A549 (cell line): ENCODE measurements around the gene MRPS6.

Source experiments
- JUN ChIP-seq, 2 experiments: fragments of >200 bp; sonication (Bioruptor Twin); formaldehyde crosslinking; IDR thresholded peaks; 2 replicates in 1 of 2; 3 replicates in 1 of 2; pipeline ENCODE4 v1.6.1; 2016 to 2017
- KDM5A ChIP-seq: fragments of 200-600 bp; sonication (generic); IDR thresholded peaks from 2 replicates; pipeline ENCODE4 v1.6.1; 2016; ENCODE audit warnings: antibody characterized with exemption, mild to moderate bottlenecking
- MAZ ChIP-seq: fragments of 150-350 bp; IDR thresholded peaks from 2 replicates; pipeline ENCODE4 v1.6.1; 2014; ENCODE audit warnings: antibody characterized with exemption, low read depth, low read length, borderline replicate concordance
- POLR2A ChIP-seq: IDR thresholded peaks from 2 replicates; pipeline ENCODE4 v1.6.1; 2012; ENCODE audit warnings: mild to moderate bottlenecking, low read length
- ZC3H11A ChIP-seq: fragments of 450-650 bp; IDR thresholded peaks from 2 replicates; pipeline ENCODE4 v1.6.1; 2014; ENCODE audit warnings: antibody characterized with exemption, mild to moderate bottlenecking
- ZFP36 ChIP-seq: fragments of 450-650 bp; IDR thresholded peaks from 2 replicates; pipeline ENCODE4 v1.6.1; 2014; ENCODE audit warnings: borderline replicate concordance; ENCODE audit not compliant: partially characterized antibody
- TF ChIP-seq, protein P1 (sequence below): fragments of >200 bp; sonication (Bioruptor Twin); formaldehyde crosslinking; IDR thresholded peaks from 3 replicates; pipeline ENCODE4 v1.5.1; 2016
- TF ChIP-seq, protein P2 (sequence below): fragments of 200-600 bp; sonication (generic); IDR thresholded peaks from 2 replicates; pipeline ENCODE4 v1.6.1; 2016; ENCODE audit warnings: antibody characterized with exemption, mild to moderate bottlenecking, moderate library complexity
- TF ChIP-seq, protein P3 (sequence below): fragments of 150-350 bp; IDR thresholded peaks from 2 replicates; pipeline ENCODE4 v1.6.1; 2014; ENCODE audit warnings: low read depth, mild to moderate bottlenecking, low read length
- TF ChIP-seq, protein P4 (sequence below): fragments of 250-450 bp; sonication (Bioruptor Pico); IDR thresholded peaks from 2 replicates; pipeline ENCODE4 v1.5.0; 2021; ENCODE audit warnings: mild to moderate bottlenecking, moderate library complexity, borderline replicate concordance

DNA sequence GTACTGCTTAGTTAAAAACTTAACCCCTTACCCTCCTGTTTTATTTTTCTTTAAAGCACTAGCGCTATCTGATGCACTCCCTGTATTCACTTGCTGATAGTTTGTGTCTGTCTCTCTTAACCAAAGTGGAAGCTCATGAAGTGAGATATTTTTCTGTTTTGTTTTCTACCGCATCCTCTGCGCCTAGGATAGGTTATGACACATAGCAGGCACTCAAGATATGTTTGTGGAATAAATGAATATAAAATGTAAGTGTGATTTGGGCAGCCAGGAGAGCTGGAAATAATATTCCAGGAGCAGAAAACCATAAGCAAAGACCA is 49.0 kb upstream of the MRPS6 start:
- TF ChIP-seq JUN (IDR thresholded peaks at IDR 0.05) (no peak), ZFP36 (no peak), ZC3H11A (no peak), MAZ (no peak), KDM5A (no peak), POLR2A (no peak)
- TF ChIP-seq, protein P1, sequence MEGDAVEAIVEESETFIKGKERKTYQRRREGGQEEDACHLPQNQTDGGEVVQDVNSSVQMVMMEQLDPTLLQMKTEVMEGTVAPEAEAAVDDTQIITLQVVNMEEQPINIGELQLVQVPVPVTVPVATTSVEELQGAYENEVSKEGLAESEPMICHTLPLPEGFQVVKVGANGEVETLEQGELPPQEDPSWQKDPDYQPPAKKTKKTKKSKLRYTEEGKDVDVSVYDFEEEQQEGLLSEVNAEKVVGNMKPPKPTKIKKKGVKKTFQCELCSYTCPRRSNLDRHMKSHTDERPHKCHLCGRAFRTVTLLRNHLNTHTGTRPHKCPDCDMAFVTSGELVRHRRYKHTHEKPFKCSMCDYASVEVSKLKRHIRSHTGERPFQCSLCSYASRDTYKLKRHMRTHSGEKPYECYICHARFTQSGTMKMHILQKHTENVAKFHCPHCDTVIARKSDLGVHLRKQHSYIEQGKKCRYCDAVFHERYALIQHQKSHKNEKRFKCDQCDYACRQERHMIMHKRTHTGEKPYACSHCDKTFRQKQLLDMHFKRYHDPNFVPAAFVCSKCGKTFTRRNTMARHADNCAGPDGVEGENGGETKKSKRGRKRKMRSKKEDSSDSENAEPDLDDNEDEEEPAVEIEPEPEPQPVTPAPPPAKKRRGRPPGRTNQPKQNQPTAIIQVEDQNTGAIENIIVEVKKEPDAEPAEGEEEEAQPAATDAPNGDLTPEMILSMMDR: no peak
- TF ChIP-seq, protein P2, sequence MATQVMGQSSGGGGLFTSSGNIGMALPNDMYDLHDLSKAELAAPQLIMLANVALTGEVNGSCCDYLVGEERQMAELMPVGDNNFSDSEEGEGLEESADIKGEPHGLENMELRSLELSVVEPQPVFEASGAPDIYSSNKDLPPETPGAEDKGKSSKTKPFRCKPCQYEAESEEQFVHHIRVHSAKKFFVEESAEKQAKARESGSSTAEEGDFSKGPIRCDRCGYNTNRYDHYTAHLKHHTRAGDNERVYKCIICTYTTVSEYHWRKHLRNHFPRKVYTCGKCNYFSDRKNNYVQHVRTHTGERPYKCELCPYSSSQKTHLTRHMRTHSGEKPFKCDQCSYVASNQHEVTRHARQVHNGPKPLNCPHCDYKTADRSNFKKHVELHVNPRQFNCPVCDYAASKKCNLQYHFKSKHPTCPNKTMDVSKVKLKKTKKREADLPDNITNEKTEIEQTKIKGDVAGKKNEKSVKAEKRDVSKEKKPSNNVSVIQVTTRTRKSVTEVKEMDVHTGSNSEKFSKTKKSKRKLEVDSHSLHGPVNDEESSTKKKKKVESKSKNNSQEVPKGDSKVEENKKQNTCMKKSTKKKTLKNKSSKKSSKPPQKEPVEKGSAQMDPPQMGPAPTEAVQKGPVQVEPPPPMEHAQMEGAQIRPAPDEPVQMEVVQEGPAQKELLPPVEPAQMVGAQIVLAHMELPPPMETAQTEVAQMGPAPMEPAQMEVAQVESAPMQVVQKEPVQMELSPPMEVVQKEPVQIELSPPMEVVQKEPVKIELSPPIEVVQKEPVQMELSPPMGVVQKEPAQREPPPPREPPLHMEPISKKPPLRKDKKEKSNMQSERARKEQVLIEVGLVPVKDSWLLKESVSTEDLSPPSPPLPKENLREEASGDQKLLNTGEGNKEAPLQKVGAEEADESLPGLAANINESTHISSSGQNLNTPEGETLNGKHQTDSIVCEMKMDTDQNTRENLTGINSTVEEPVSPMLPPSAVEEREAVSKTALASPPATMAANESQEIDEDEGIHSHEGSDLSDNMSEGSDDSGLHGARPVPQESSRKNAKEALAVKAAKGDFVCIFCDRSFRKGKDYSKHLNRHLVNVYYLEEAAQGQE: no peak
- TF ChIP-seq, protein P3, sequence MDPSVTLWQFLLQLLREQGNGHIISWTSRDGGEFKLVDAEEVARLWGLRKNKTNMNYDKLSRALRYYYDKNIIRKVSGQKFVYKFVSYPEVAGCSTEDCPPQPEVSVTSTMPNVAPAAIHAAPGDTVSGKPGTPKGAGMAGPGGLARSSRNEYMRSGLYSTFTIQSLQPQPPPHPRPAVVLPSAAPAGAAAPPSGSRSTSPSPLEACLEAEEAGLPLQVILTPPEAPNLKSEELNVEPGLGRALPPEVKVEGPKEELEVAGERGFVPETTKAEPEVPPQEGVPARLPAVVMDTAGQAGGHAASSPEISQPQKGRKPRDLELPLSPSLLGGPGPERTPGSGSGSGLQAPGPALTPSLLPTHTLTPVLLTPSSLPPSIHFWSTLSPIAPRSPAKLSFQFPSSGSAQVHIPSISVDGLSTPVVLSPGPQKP: no peak
- TF ChIP-seq, protein P4, sequence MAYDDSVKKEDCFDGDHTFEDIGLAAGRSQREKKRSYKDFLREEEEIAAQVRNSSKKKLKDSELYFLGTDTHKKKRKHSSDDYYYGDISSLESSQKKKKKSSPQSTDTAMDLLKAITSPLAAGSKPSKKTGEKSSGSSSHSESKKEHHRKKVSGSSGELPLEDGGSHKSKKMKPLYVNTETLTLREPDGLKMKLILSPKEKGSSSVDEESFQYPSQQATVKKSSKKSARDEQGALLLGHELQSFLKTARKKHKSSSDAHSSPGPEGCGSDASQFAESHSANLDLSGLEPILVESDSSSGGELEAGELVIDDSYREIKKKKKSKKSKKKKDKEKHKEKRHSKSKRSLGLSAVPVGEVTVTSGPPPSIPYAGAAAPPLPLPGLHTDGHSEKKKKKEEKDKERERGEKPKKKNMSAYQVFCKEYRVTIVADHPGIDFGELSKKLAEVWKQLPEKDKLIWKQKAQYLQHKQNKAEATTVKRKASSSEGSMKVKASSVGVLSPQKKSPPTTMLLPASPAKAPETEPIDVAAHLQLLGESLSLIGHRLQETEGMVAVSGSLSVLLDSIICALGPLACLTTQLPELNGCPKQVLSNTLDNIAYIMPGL (CRISPR knock-in tag): no peak
